HCT116 (cell line): Measurements from ENCODE around the gene AASDH.

Source experiments
- EZH2 ChIP-seq: fragments of 200-600 bp; sonication (generic); IDR thresholded peaks from 2 replicates; pipeline ENCODE4 v1.6.1; 2017; ENCODE audit warnings: antibody characterized with exemption, mixed run types
- POLR2A ChIP-seq: IDR thresholded peaks from 2 replicates; pipeline ENCODE4 v1.7.0; 2011; ENCODE audit warnings: borderline replicate concordance; ENCODE audit not compliant: insufficient read depth, insufficient read length; ENCODE audit errors: extremely low read depth
- SRF ChIP-seq: IDR thresholded peaks from 2 replicates; pipeline ENCODE4 v1.6.1; 2012; ENCODE audit warnings: low read depth
- TF ChIP-seq, protein P1 (sequence below), 3 experiments: fragments of 200-600 bp in 1 of 3; sonication (generic) in 1 of 3; IDR thresholded peaks in 2 of 3; conservative IDR thresholded peaks in 1 of 3; 2 replicates each; pipeline ENCODE4 v1.5.1; 2012 to 2017; ENCODE audit warnings: low read depth in 2 of 3, low read length in 2 of 3, antibody characterized with exemption in 1 of 3, borderline replicate concordance in 1 of 3, control low read depth in 1 of 3, mild to moderate bottlenecking in 1 of 3, mixed read lengths in 1 of 3, mixed run types in 1 of 3, moderate library complexity in 1 of 3; ENCODE audit not compliant: insufficient read depth in 1 of 3

DNA sequence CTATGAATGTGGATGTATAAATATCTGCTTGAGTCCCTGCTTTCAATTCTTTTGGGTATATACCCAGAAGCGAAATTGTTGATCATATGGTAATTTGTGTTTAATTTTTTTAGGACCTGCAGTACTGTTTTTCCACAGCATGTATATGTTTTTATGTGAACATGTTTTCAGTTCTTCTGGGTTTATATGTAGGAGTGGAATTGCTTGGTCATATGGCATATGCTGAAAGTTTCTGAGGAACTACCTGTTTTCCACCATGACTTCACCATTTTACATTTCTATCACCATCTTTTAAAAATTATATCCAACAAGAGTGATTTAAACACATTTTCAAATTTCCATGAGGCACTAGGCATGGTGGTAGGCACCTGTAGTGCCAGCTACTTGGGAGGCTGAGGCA, 39.9 kb upstream of the AASDH start:
- TF ChIP-seq EZH2 (no peak), POLR2A (no peak), SRF (no peak)
- TF ChIP-seq, protein P1, sequence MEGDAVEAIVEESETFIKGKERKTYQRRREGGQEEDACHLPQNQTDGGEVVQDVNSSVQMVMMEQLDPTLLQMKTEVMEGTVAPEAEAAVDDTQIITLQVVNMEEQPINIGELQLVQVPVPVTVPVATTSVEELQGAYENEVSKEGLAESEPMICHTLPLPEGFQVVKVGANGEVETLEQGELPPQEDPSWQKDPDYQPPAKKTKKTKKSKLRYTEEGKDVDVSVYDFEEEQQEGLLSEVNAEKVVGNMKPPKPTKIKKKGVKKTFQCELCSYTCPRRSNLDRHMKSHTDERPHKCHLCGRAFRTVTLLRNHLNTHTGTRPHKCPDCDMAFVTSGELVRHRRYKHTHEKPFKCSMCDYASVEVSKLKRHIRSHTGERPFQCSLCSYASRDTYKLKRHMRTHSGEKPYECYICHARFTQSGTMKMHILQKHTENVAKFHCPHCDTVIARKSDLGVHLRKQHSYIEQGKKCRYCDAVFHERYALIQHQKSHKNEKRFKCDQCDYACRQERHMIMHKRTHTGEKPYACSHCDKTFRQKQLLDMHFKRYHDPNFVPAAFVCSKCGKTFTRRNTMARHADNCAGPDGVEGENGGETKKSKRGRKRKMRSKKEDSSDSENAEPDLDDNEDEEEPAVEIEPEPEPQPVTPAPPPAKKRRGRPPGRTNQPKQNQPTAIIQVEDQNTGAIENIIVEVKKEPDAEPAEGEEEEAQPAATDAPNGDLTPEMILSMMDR (IDR thresholded peaks at IDR 0.05 in 2 of 3, conservative IDR thresholded peaks at IDR 0.05 in 1 of 3; ENCODE audit: borderline replicate concordance in 1 of 3, insufficient read depth in 1 of 3, low read depth in 2 of 3, low read length in 2 of 3): no peak
